Stimulated activated CD8-positive, alpha-beta memory T cell treated with anti-CD3 and anti-CD28 coated beads, Interleukin-15, amount 100 ng/mL, for 24 hours (primary cell): ENCODE measurements around the gene RABGAP1L.
"Not testable (repeated sequence)": the region's sequence is repeated elsewhere in the genome, so short reads cannot be mapped to it uniquely, and the experiment has no call there.

Source experiments
- DNase-seq: peaks from one replicate; pipeline ENCODE4 v3.0.0-alpha.2; 2020; ENCODE audit warnings: low read depth

RABGAP1L gene

GRCh38 chr1:174198202-174198601 lies 38.9 kb downstream of the RABGAP1L start:
- no peak for DNase-seq

GRCh38 chr1:174200746-174201145 lies 41.4 kb downstream of the RABGAP1L start:
- DNase-seq, result no peak

- no peak for DNase-seq
Measured at GRCh38 chr1:174204697-174205308, 45.5 kb downstream of the RABGAP1L start.

GRCh38 chr1:174206148-174206836 lies 47.0 kb downstream of the RABGAP1L start:
- no peak for DNase-seq

GRCh38 chr1:174209347-174210187 lies 50.2 kb downstream of the RABGAP1L start:
- DNase-seq, result no peak

- no peak for DNase-seq
Measured at GRCh38 chr1:174211486-174211885, 52.2 kb downstream of the RABGAP1L start.

GRCh38 chr1:174215766-174216165 lies 56.4 kb downstream of the RABGAP1L start:
- no peak for DNase-seq

GRCh38 chr1:174217248-174217647 lies 57.9 kb downstream of the RABGAP1L start:
- DNase-seq, result no peak

- no peak for DNase-seq
Measured at GRCh38 chr1:174217787-174218574, 58.7 kb downstream of the RABGAP1L start.

GRCh38 chr1:174218983-174219382 lies 59.7 kb downstream of the RABGAP1L start:
- DNase-seq, result no peak

GRCh38 chr1:174219606-174220370 lies 60.5 kb downstream of the RABGAP1L start:
- no peak for DNase-seq

- DNase-seq, result no peak
Measured at GRCh38 chr1:174221681-174222080, 62.4 kb downstream of the RABGAP1L start.

- no peak for DNase-seq
Measured at GRCh38 chr1:174222166-174222949, 63.0 kb downstream of the RABGAP1L start.

- DNase-seq, result no peak
Measured at GRCh38 chr1:174224641-174225040, 65.3 kb downstream of the RABGAP1L start.

GRCh38 chr1:174225499-174226204 lies 66.3 kb downstream of the RABGAP1L start:
- DNase-seq, result no peak

- DNase-seq, result no peak
Measured at GRCh38 chr1:174230399-174230798, 71.1 kb downstream of the RABGAP1L start.

GRCh38 chr1:174232761-174233160 lies 73.4 kb downstream of the RABGAP1L start:
- DNase-seq, result no peak

- not testable (repeated sequence) for DNase-seq
Measured at GRCh38 chr1:174238845-174239501, 79.7 kb downstream of the RABGAP1L start.

- no peak for DNase-seq
Measured at GRCh38 chr1:174239541-174239940, 80.2 kb downstream of the RABGAP1L start.
